Inferior parietal cortex (tissue), 1 donor: ENCODE results near the gene CAMK1.
"Not testable (repeated sequence)": the region's sequence is repeated elsewhere in the genome, so short reads cannot be mapped to it uniquely, and the experiment has no call there.

Source experiments
- DNase-seq: peaks from one replicate; pipeline ENCODE4 v3.0.0-alpha.2; 2016; ENCODE audit errors: extremely low spot score

The CAMK1 gene

GRCh38 chr3:9776896-9777693 lies 7.3 kb upstream of the CAMK1 start:
- no peak for DNase-seq

- DNase-seq = not testable (repeated sequence)
Observed at GRCh38 chr3:9771007-9771406, 1.3 kb upstream of the CAMK1 start.

- DNase-seq = no peak
Observed at GRCh38 chr3:9770276-9770812, 597 bp upstream of the CAMK1 start.

DNA sequence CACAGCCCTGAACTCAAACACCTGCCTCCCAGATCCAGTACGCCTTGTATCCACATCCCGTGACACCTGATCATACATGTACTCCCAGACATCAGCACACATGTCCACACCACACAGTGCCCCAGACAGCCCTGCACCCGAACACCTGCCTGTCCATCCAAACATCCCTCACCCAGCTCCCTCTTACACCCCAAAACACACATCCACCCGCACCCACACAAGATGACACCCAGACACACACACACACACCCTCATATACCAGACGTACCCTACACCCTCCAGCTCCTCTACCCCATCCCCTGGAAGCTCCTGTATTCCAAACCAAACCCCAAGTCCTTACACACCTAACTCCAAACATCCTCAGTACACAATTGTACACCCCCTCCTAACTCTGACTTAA lies 735 bp downstream of the CAMK1 start:
- DNase-seq = no peak

GRCh38 chr3:9768141-9768775 lies 1.5 kb downstream of the CAMK1 start:
- no peak for DNase-seq

DNA sequence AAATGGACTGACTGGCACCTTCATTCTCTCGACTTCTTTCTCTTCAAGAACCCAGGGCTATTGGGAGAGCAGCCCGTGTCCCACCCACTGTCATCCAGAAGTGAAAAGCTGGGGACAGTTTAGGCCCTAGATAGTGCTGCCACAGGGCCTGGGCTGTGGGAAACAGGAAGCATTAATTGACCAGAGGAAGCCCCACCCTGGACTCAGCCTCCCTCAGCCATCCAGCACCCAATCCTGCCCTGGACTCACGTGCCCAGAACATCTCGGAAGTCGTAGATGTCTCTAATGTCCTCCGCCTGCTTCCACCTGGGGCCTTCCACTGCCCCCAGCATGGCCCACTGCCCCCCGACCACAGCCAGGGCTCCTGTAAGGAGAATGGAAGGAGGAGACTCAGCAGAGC lies 2.3 kb downstream of the CAMK1 start:
- no peak for DNase-seq

GRCh38 chr3:9765865-9766264 lies 3.9 kb downstream of the CAMK1 start:
- no peak for DNase-seq

DNA sequence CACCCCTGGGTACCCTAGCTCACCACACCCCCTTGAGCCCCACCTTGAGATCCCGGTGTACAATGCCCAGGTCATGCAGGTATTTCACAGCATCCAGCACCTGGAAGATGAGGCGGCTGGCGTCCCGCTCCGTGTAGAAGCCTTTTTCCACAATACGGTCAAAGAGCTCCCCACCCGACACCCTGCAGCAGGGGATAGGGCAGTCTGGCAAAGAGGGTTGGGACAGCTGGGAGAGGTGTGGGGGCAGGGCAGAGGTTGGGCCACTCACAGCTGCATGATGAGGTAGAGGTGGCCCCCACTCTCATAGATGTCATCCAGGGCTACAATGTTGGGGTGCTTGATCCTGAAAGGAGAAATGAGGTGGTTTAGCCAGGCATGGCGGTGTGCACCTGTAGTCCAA lies 6.9 kb downstream of the CAMK1 start:
- DNase-seq = no peak

GRCh38 chr3:9761919-9762318 lies 7.8 kb downstream of the CAMK1 start:
- DNase-seq = no peak

DNA sequence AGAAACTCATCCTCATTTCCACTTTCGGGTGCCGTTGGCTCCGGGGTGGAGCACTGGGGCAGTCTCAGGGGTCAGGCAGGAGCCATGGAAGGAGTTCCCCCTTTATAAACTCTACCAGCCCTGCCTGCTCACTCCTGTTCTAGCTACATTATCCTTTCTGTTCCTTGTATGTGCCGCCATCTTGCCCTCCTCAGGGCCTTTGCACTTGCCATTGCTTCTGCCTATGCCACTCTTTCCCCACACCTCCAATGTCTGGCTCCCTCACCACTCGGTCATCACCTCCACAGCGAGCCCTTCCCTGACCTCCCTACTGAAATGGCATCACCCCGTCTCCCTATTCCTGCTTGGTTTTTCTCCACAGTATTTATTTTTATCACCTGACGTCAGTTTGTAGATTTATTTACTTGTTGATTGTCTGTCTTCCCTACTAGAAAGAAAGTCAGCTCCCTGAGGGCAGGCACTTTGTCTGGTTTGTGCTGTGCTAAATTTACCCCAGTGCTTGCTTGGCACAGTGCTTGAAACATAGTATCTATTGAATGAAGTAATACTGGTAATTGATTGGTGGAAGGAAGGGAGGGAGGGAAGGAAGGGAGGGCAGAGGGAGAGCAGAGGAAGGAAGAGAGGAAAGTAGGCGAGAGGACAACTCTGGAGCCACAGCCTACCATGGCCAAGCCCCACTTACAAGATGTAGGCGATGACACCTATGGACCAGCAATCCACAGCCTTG lies 8.8 kb downstream of the CAMK1 start:
- no peak for DNase-seq

GRCh38 chr3:9757427-9757826 lies 12.3 kb downstream of the CAMK1 start:
- no peak for DNase-seq

GRCh38 chr3:9754678-9755077 lies 15.1 kb downstream of the CAMK1 start:
- DNase-seq = no peak

- no peak for DNase-seq
Observed at GRCh38 chr3:9750556-9751411, 19.0 kb downstream of the CAMK1 start.

DNA sequence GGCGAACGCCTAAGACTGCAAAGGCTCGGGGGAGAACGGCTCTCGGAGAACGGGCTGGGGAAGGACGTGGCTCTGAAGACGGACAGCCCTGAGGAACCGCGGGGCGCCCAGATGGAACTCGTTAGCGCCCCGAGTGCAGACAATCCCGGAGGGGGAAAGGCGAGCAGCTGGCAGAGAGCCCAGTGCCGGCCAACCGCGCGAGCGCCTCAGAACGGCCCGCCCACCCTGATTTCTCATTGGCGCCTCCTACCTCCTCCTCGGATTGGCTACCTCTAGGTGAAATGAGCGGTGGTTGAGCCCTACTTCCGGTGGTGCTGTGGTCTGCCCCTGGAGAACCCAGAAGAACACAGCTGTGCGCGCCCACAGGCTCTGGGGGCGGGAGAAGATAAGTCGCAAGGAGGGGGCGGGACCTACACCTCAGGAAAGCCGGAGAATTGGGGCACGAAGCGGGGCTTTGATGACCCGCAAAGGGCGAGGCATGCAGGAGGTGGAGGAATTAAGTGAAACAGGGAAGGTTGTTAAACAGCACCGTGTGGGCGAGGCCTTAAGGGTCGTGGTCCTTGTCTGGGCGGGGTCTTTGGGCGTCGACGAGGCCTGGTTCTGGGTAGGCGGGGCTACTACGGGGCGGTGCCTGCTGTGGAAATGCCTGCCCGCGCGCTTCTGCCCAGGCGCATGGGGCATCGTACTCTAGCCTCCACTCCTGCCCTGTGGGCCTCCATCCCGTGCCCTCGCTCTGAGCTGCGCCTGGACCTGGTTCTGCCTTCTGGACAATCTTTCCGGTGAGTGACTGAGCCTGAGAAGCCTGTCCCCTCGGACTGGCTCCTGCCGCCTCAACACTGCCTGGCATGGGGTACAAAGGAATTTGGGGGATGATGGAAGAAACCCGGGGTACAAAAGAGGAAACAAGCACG lies 19.8 kb downstream of the CAMK1 start, which contains the start of gene OGG1:
TSS of gene OGG1 (plus strand) at position 308 of the 911 bp plus-strand sequence. CDS start at position 643, 335 bp downstream.
- DNase-seq = peak; percentile 97

GRCh38 chr3:9749296-9749644 lies 20.5 kb downstream of the CAMK1 start:
- DNase-seq = no peak

DNA sequence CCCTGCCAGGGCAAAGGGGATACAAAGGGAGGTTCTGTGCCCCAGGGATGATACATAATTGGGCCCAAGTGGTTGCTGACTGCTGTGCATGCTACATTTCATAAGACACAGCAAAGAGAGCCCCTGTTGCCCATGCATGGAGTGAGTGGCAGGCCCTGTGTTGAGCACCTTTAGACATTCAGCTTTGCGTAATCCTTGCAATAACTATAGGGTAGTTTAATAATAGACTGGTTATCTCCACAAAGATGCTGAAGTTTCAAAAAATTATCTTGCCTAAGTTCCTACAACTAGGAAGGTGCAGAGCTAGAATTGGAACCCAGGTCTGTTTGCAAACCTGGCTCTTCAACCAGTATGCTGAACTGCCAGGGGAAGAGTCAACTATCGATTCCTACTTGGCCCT lies 21.7 kb downstream of the CAMK1 start:
- no peak for DNase-seq

GRCh38 chr3:9747267-9747666 lies 22.5 kb downstream of the CAMK1 start:
- DNase-seq = no peak

GRCh38 chr3:9746330-9746729 lies 23.4 kb downstream of the CAMK1 start:
- no peak for DNase-seq

GRCh38 chr3:9745521-9745920 lies 24.2 kb downstream of the CAMK1 start:
- DNase-seq = no peak

DNA sequence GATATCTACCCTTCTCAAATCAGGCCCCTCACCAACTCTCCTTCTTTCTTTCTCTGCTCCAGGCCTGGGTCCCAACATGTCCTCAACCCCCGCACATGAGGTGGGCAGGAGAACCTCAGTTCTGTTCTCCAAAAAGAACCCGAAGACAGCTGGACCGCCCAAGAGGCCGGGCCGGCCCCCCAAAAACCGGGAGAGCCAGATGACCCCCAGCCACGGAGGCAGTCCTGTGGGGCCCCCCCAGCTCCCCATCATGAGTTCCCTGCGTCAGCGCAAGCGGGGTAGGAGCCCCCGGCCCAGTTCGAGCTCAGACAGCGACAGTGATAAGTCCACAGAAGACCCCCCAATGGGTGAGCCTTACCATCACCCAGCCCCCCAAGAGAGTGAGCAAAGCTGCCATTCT lies 25.6 kb downstream of the CAMK1 start:
- DNase-seq = no peak
